ENCODE data around the gene PGM5. TPM values are rescaled to one million over a fixed set of nuclear protein-coding genes. Genes with fewer than 3 reads are reported as not detected.
A peak's percentile ranks its signal among the peaks of the same experiment; 100 is the strongest.
"Not testable (repeated sequence)": the region's sequence is repeated elsewhere in the genome, so short reads cannot be mapped to it uniquely, and the experiment has no call there.

Gene PGM5
- total RNA-seq, 1 experiment from 2014 or later, result not detected

GRCh38 chr9:68335935-68336334 is 20.5 kb upstream of the PGM5 start:
- not testable (repeated sequence) for H3K9ac ChIP-seq (ENCODE audit: extremely low read depth, insufficient read length, low read length); H3K18ac ChIP-seq (ENCODE audit: insufficient read length, low read depth, low read length)
- WGBS (ENCODE audit: extremely low coverage, insufficient read length, low lambda C conversion rate), result no CpG with 5 or more reads among the region's 3 CpGs

GRCh38 chr9:68336639-68337339 is 19.6 kb upstream of the PGM5 start:
- not testable (repeated sequence) for H3K36me3 Mint-ChIP-seq (ENCODE audit: insufficient read depth in 1 of 3, low read depth in 3 of 3); H3K27me3 ChIP-seq (ENCODE audit: insufficient read depth, low read length); H2BK15ac ChIP-seq (ENCODE audit: low read depth, low read length); H2BK12ac ChIP-seq (ENCODE audit: insufficient read length, low read depth, low read length); H3K9me3 ChIP-seq (ENCODE audit: control insufficient read depth, low read depth, low read length); H3K23ac ChIP-seq (ENCODE audit: insufficient read length, low read depth, low read length); H2BK5ac ChIP-seq (ENCODE audit: insufficient read length, low read length); H4K91ac ChIP-seq (ENCODE audit: insufficient read length, low read depth, low read length); H4K5ac ChIP-seq (ENCODE audit: insufficient read length, low read depth, low read length); H3K79me2 ChIP-seq (ENCODE audit: insufficient read depth, low read length); H3K79me1 ChIP-seq (ENCODE audit: insufficient read depth, low read depth, low read length, poor library complexity, severe bottlenecking); DNase-seq; H3K18ac ChIP-seq (ENCODE audit: insufficient read length, low read depth, low read length); H3K4ac ChIP-seq (ENCODE audit: low read depth, low read length); H3T11ph ChIP-seq (ENCODE audit: low read length); H3K14ac ChIP-seq (ENCODE audit: insufficient read depth, low read length); H2BK20ac ChIP-seq (ENCODE audit: low read depth, low read length, poor library complexity, severe bottlenecking); H3K4me1 Mint-ChIP-seq; H3K27ac Mint-ChIP-seq; H2AK5ac ChIP-seq (ENCODE audit: insufficient read length, low read length); H3K23me2 ChIP-seq (ENCODE audit: insufficient read length, low read depth, low read length, poor library complexity, severe bottlenecking); H4K8ac ChIP-seq (replicated peaks; ENCODE audit: insufficient read length, low read depth, low read length); H4K20me1 ChIP-seq (ENCODE audit: control insufficient read depth, insufficient read depth, insufficient read length); H3K9ac ChIP-seq (ENCODE audit: extremely low read depth, insufficient read length, low read length); H2BK120ac ChIP-seq (ENCODE audit: low read depth, low read length, poor library complexity, severe bottlenecking); H3K4me2 ChIP-seq (ENCODE audit: insufficient read depth, insufficient read length, low read length); H3K4me1 ChIP-seq (ENCODE audit: insufficient read depth, low read length); H2AFZ ChIP-seq (ENCODE audit: low read length); H3K9me3 Mint-ChIP-seq; H3K4me3 Mint-ChIP-seq; H3K56ac ChIP-seq (ENCODE audit: insufficient read length, low read depth, low read length); H3K27ac ChIP-seq (ENCODE audit: insufficient read length, low read depth, low read length)
- no CpG with 5 or more reads among the region's 10 CpGs for WGBS (ENCODE audit: extremely low coverage, insufficient read length, low lambda C conversion rate)
- H3K27me3 Mint-ChIP-seq (ENCODE audit: low read depth), result peaks cover 38% of the 10 kb centered on the region

More at GRCh38 chr9:68335935-68336334, 20.5 kb upstream of the PGM5 start:
- H3K4me3 Mint-ChIP-seq; H3K27me3 ChIP-seq (ENCODE audit: insufficient read depth, low read length); H3K4ac ChIP-seq (ENCODE audit: low read depth, low read length); H2BK5ac ChIP-seq (ENCODE audit: insufficient read length, low read length); H2AFZ ChIP-seq (ENCODE audit: low read length); H4K91ac ChIP-seq (ENCODE audit: insufficient read length, low read depth, low read length); H3K79me1 ChIP-seq (ENCODE audit: insufficient read depth, low read depth, low read length, poor library complexity, severe bottlenecking); H3K4me2 ChIP-seq (ENCODE audit: insufficient read depth, insufficient read length, low read length); H3K36me3 Mint-ChIP-seq (ENCODE audit: insufficient read depth in 1 of 3, low read depth in 3 of 3); H2BK15ac ChIP-seq (ENCODE audit: low read depth, low read length); H3K9me3 ChIP-seq (ENCODE audit: control insufficient read depth, low read depth, low read length); H4K5ac ChIP-seq (ENCODE audit: insufficient read length, low read depth, low read length); H3K4me1 ChIP-seq (ENCODE audit: insufficient read depth, low read length); H3K23me2 ChIP-seq (ENCODE audit: insufficient read length, low read depth, low read length, poor library complexity, severe bottlenecking); H2BK20ac ChIP-seq (ENCODE audit: low read depth, low read length, poor library complexity, severe bottlenecking); H3K4me1 Mint-ChIP-seq; H3K23ac ChIP-seq (ENCODE audit: insufficient read length, low read depth, low read length); H3K14ac ChIP-seq (ENCODE audit: insufficient read depth, low read length); H4K20me1 ChIP-seq (ENCODE audit: control insufficient read depth, insufficient read depth, insufficient read length); H3T11ph ChIP-seq (ENCODE audit: low read length); H2AK5ac ChIP-seq (ENCODE audit: insufficient read length, low read length); H3K9me3 Mint-ChIP-seq; H2BK12ac ChIP-seq (ENCODE audit: insufficient read length, low read depth, low read length); H4K8ac ChIP-seq (replicated peaks; ENCODE audit: insufficient read length, low read depth, low read length); H3K56ac ChIP-seq (ENCODE audit: insufficient read length, low read depth, low read length); DNase-seq; H3K27ac ChIP-seq (ENCODE audit: insufficient read length, low read depth, low read length); H2BK120ac ChIP-seq (ENCODE audit: low read depth, low read length, poor library complexity, severe bottlenecking); H3K79me2 ChIP-seq (ENCODE audit: insufficient read depth, low read length): not testable (repeated sequence)
- peak overlapping the region in 1 of 3 experiments; percentile 67; a peak in 1 of 7 replicates for H3K27ac Mint-ChIP-seq
- peaks cover 35% of the 10 kb centered on the region for H3K27me3 Mint-ChIP-seq (ENCODE audit: low read depth)
